H1 (cell line): ENCODE results near the gene FEZF1. TPM values are rescaled to one million over a fixed set of nuclear protein-coding genes. Genes with fewer than 3 reads are reported as not detected.

Experiments used
- CTCF ChIA-PET: fragments of 300-600 bp; sonication (Branson Sonifier 250); formaldehyde crosslinking; loops from one replicate; lab custom pipeline; 2021; ENCODE audit not compliant: partially characterized antibody; lab: Charles Lee
- POLR2A ChIA-PET: fragments of 300-600 bp; sonication (Branson Sonifier 250); formaldehyde crosslinking; loops from one replicate; lab custom pipeline; 2021; ENCODE audit warnings: inconsistent platforms; ENCODE audit not compliant: partially characterized antibody; lab: Charles Lee
- DNase-seq, 2 experiments: peaks; one replicate each; pipeline versions ENCODE4 v3.0.0 to v3.0.0-alpha.2; 2010 to 2022; ENCODE audit warnings: low spot score in 2 of 2, low read depth in 1 of 2, mixed read lengths in 1 of 2
- FAIRE-seq: peaks from 2 replicates; lab custom pipeline; 2011; peaks lifted over from hg19 to GRCh38; lab: Jason Lieb, UNC
- H2AFZ ChIP-seq: 2 replicates; pipeline ENCODE4 v1.8.1; 2012; ENCODE audit warnings: low read length, inconsistent platforms
- H2AK5ac ChIP-seq: 2 replicates; pipeline ENCODE4 v1.6.1; 2013; ENCODE audit warnings: low read depth, low read length
- H2BK120ac ChIP-seq: replicated peaks from 2 replicates; pipeline ENCODE3; 2013; ENCODE audit warnings: low read depth, low read length, inconsistent platforms
- H2BK12ac ChIP-seq: 2 replicates; pipeline ENCODE4 v1.6.1; 2013; ENCODE audit warnings: low read depth, low read length
- H2BK15ac ChIP-seq: 2 replicates; pipeline ENCODE4 v1.6.1; 2013; ENCODE audit warnings: low read length
- H2BK20ac ChIP-seq: 2 replicates; pipeline ENCODE4 v1.6.1; 2013; ENCODE audit warnings: low read length
- H2BK5ac ChIP-seq: 2 replicates; pipeline ENCODE4 v1.6.1; 2013; ENCODE audit warnings: low read depth, low read length
- H3K14ac ChIP-seq: 2 replicates; pipeline ENCODE4 v1.6.1; 2013; ENCODE audit warnings: inconsistent platforms; ENCODE audit not compliant: insufficient read length
- H3K18ac ChIP-seq: 2 replicates; pipeline ENCODE4 v1.6.1; 2013; ENCODE audit warnings: low read length; ENCODE audit errors: extremely low read depth
- H3K23ac ChIP-seq: 2 replicates; pipeline ENCODE4 v1.6.1; 2013; ENCODE audit warnings: inconsistent platforms; ENCODE audit not compliant: insufficient read length
- H3K23me2 ChIP-seq: 2 replicates; pipeline ENCODE4 v1.6.1; 2013; ENCODE audit warnings: low read depth, low read length
- H3K27ac ChIP-seq: 2 replicates; pipeline ENCODE4 v1.6.1; 2011; ENCODE audit warnings: low read depth, low read length, inconsistent platforms
- H3K27me3 ChIP-seq, 4 experiments: replicated peaks in 1 of 4; 1 replicate in 1 of 4; 2 replicates in 3 of 4; pipeline versions ENCODE4 v1.6.1 to v1.8.1; 2011 to 2013; ENCODE audit warnings: low read length in 3 of 4, mild to moderate bottlenecking in 3 of 4, inconsistent platforms in 2 of 4, mixed read lengths in 2 of 4, moderate library complexity in 1 of 4; ENCODE audit not compliant: control insufficient read depth in 3 of 4, insufficient read depth in 3 of 4; ENCODE audit errors: extremely low read depth in 1 of 4
- H3K36me3 ChIP-seq, 4 experiments: 2 replicates each; pipeline versions ENCODE4 v1.6.1 to v1.8.1; 2011 to 2013; ENCODE audit warnings: mild to moderate bottlenecking in 4 of 4, low read length in 3 of 4, moderate library complexity in 2 of 4, control low read depth in 1 of 4, inconsistent platforms in 1 of 4; ENCODE audit not compliant: insufficient read depth in 4 of 4, control insufficient read depth in 2 of 4
- H3K4ac ChIP-seq: replicated peaks from 2 replicates; pipeline ENCODE3; 2013; ENCODE audit warnings: low read length, low read depth, mixed read lengths, inconsistent platforms; ENCODE audit not compliant: insufficient read length
- H3K4me1 ChIP-seq, 4 experiments: replicated peaks in 1 of 4; 1 replicate in 1 of 4; 2 replicates in 3 of 4; pipeline versions ENCODE4 v1.6.1 to v1.8.1; 2011 to 2013; ENCODE audit warnings: low read length in 3 of 4, inconsistent platforms in 2 of 4, mixed read lengths in 1 of 4; ENCODE audit not compliant: insufficient read depth in 4 of 4, control insufficient read depth in 3 of 4
- H3K4me2 ChIP-seq, 2 experiments: 2 replicates each; pipeline versions ENCODE4 v1.6.1 to v1.8.1; 2011 to 2013; ENCODE audit warnings: low read depth in 2 of 2, low read length in 2 of 2, control low read depth in 1 of 2, inconsistent platforms in 1 of 2, mild to moderate bottlenecking in 1 of 2; ENCODE audit not compliant: insufficient read depth in 1 of 2
- H3K4me3 ChIP-seq, 4 experiments: fragments of 200-600, 300-600 bp in 1 of 4; sonication (generic), shearing (Covaris generic), sonication (Bioruptor Twin) in 1 of 4; 2 replicates each; pipeline versions ENCODE4 v1.5.1 to v1.8.1; 2011 to 2016; ENCODE audit warnings: low read length in 4 of 4, low read depth in 3 of 4, control low read depth in 2 of 4, inconsistent platforms in 2 of 4, mild to moderate bottlenecking in 2 of 4, mixed read lengths in 1 of 4, moderate library complexity in 1 of 4; ENCODE audit not compliant: insufficient read depth in 2 of 4; ENCODE audit errors: extremely low read depth in 1 of 4
- H3K56ac ChIP-seq: replicated peaks from 2 replicates; pipeline ENCODE3; 2013; ENCODE audit warnings: low read depth, mild to moderate bottlenecking, mixed read lengths, low read length, inconsistent platforms; ENCODE audit not compliant: insufficient read length
- H3K79me1 ChIP-seq: 2 replicates; pipeline ENCODE4 v1.6.1; 2013; ENCODE audit warnings: low read depth, low read length, control low read depth
- H3K79me2 ChIP-seq, 2 experiments: 2 replicates each; pipeline versions ENCODE4 v1.6.1 to v1.8.1; 2012 to 2013; ENCODE audit warnings: low read length in 2 of 2, mild to moderate bottlenecking in 2 of 2, inconsistent platforms in 1 of 2; ENCODE audit not compliant: insufficient read depth in 2 of 2, control insufficient read depth in 1 of 2
- H3K9ac ChIP-seq, 4 experiments: replicated peaks in 1 of 4; 1 replicate in 1 of 4; 2 replicates in 3 of 4; pipeline versions ENCODE4 v1.6.1 to v1.8.1; 2011 to 2013; ENCODE audit warnings: low read depth in 3 of 4, low read length in 3 of 4, control low read depth in 2 of 4, mild to moderate bottlenecking in 2 of 4, moderate library complexity in 2 of 4, inconsistent platforms in 1 of 4; ENCODE audit errors: extremely low read depth in 1 of 4
- H3K9me3 ChIP-seq, 2 experiments: 2 replicates each; pipeline versions ENCODE4 v1.6.1 to v1.8.1; 2012 to 2013; ENCODE audit warnings: mild to moderate bottlenecking in 2 of 2, moderate library complexity in 2 of 2, control low read depth in 1 of 2, inconsistent platforms in 1 of 2, low read depth in 1 of 2, low read length in 1 of 2, mixed read lengths in 1 of 2; ENCODE audit not compliant: insufficient read depth in 2 of 2
- H4K20me1 ChIP-seq, 2 experiments: replicated peaks in 1 of 2; 2 replicates each; pipeline versions ENCODE3 to v1.8.1; 2011 to 2013; ENCODE audit warnings: inconsistent platforms in 2 of 2, low read length in 2 of 2, mild to moderate bottlenecking in 1 of 2; ENCODE audit not compliant: insufficient read depth in 2 of 2, control insufficient read depth in 1 of 2
- H4K5ac ChIP-seq: 2 replicates; pipeline ENCODE4 v1.6.1; 2013; ENCODE audit warnings: low read length, low read depth, mixed read lengths, inconsistent platforms; ENCODE audit not compliant: insufficient read length
- H4K8ac ChIP-seq: 2 replicates; pipeline ENCODE4 v1.8.0; 2013; ENCODE audit warnings: mild to moderate bottlenecking, moderate library complexity, low read length, inconsistent platforms; ENCODE audit not compliant: insufficient read depth; ENCODE audit errors: extremely low read depth
- H4K91ac ChIP-seq: replicated peaks from 2 replicates; pipeline ENCODE3; 2013; ENCODE audit warnings: low read length, mixed read lengths, inconsistent platforms; ENCODE audit not compliant: insufficient read length
- EP300 ChIP-seq, 2 experiments: IDR thresholded peaks; 1 replicate in 1 of 2; 2 replicates in 1 of 2; pipeline ENCODE4 v1.6.1; 2011 to 2012; ENCODE audit warnings: low read depth in 2 of 2, low read length in 2 of 2, mild to moderate bottlenecking in 2 of 2, borderline replicate concordance in 1 of 2, inconsistent platforms in 1 of 2, moderate library complexity in 1 of 2
- NRF1 ChIP-seq: IDR thresholded peaks from 2 replicates; pipeline ENCODE4 v1.6.1; 2011; ENCODE audit warnings: mild to moderate bottlenecking, low read depth, low read length, improper control_type of control experiment
- POLR2AphosphoS5 ChIP-seq: IDR thresholded peaks from 2 replicates; pipeline ENCODE4 v1.6.1; 2011; ENCODE audit warnings: low read depth, low read length
- RAD21 ChIP-seq, 2 experiments: IDR thresholded peaks in 1 of 2; conservative IDR thresholded peaks in 1 of 2; 2 replicates each; pipeline ENCODE4 v1.6.1; 2011; ENCODE audit warnings: low read depth in 2 of 2, low read length in 2 of 2, improper control_type of control experiment in 1 of 2, inconsistent platforms in 1 of 2, mild to moderate bottlenecking in 1 of 2, moderate library complexity in 1 of 2
- RXRA ChIP-seq: IDR thresholded peaks from 2 replicates; pipeline ENCODE4 v1.6.1; 2011; ENCODE audit warnings: low read depth, mild to moderate bottlenecking, low read length, moderate library complexity; ENCODE audit not compliant: insufficient read depth
- SP4 ChIP-seq: IDR thresholded peaks from 2 replicates; pipeline ENCODE4 v1.6.1; 2012; ENCODE audit warnings: low read length, inconsistent platforms
- SUZ12 ChIP-seq: fragments of 200-600 bp; sonication (generic); IDR thresholded peaks from 2 replicates; pipeline ENCODE4 v1.6.1; 2012; ENCODE audit warnings: mild to moderate bottlenecking, inconsistent platforms, low read length, moderate library complexity, mixed read lengths
- TAF1 ChIP-seq: IDR thresholded peaks from 2 replicates; pipeline ENCODE4 v1.6.1; 2011; ENCODE audit warnings: mild to moderate bottlenecking, low read depth, low read length
- TCF12 ChIP-seq: IDR thresholded peaks from 2 replicates; pipeline ENCODE4 v1.6.1; 2011; ENCODE audit warnings: low read depth, mild to moderate bottlenecking, low read length
- WGBS, 2 experiments: shearing (Covaris generic) in 1 of 2; methylation state at CpG; one replicate each; pipeline versions ENCODE4 v1.1.6 to v1.1.7; 2013 to 2015; ENCODE audit warnings: low lambda C conversion rate in 2 of 2, mixed read lengths in 2 of 2, inconsistent platforms in 1 of 2, low coverage in 1 of 2, missing lambda C conversion rate in 1 of 2; ENCODE audit not compliant: insufficient replicate concordance in 2 of 2, insufficient coverage in 1 of 2, insufficient read length in 1 of 2; ENCODE audit errors: extremely low coverage in 1 of 2, missing lambda C conversion rate in 1 of 2; 5-methylcytosine and 5-hydroxymethylcytosine counted together
- polyA plus RNA-seq, 7 experiments: library from polyadenylated mRNA; depleted of rRNA in 3 of 7; stranded (reverse) in 5 of 7; unstranded in 2 of 7; fragments of >200 nt in 5 of 7; fragments of 200-250 nt in 2 of 7; gene quantifications; 1 replicate in 5 of 7; 2 replicates in 1 of 7; 4 replicates in 1 of 7; pipeline versions ENCODE4 v1.2.1 to v1.2.3, GENCODE V29; 2011 to 2013; ENCODE audit warnings: missing spikeins in 2 of 7, mixed read lengths in 2 of 7
- total RNA-seq: library from RNA; stranded (reverse); fragmentation: NEBNext Ultra II Directional; extraction: Animal tissue kit (Norgen Biotek cat#: 25700); gene quantifications from 2 replicates; pipeline ENCODE4 v1.2.1, GENCODE V29; 2021

The FEZF1 gene
- total and polyA plus RNA-seq, 2 of the 8 experiments (the other 6 are each of a cell fraction or from before 2014, with no cell fraction given): 10.6 to 15.7 TPM

- H3K4ac ChIP-seq: no peak overlapping the region
- H2BK15ac ChIP-seq: peak overlapping the region; percentile 46; the same call in 1 of the 2 replicates
- H3K79me2 ChIP-seq: no peaks in the 10 kb centered on the region
- H3K9ac ChIP-seq: peak overlapping the region in 1 of 4 experiments; percentile 14; a peak in 2 of 7 replicates
- no peak overlapping the region for H4K5ac ChIP-seq
- H2BK20ac ChIP-seq: peak overlapping the region; percentile 56; the same call in 1 of the 2 replicates
- no peak overlapping the region for H3K27ac ChIP-seq
- H3K79me1 ChIP-seq: no peaks in the 10 kb centered on the region
- DNase-seq (peak in 1 of 2 experiments; percentile 60), FAIRE-seq (peak; percentile 55)
- peaks cover 20 to 61% (median 41%) of the 10 kb centered on the region in 4 experiments for H3K27me3 ChIP-seq
- H3K4me3 ChIP-seq: peak overlapping the region; percentile 29 to 64 (median 51)
- H4K20me1 ChIP-seq: no peaks in the 10 kb centered on the region
- H3K4me2 ChIP-seq: peak overlapping the region; percentile 92
- peak overlapping the region; percentile 48 for H2BK120ac ChIP-seq
- no peak overlapping the region for H4K91ac ChIP-seq
- H2BK12ac ChIP-seq: peak overlapping the region; percentile 72; the same call in 1 of the 2 replicates
- no peak overlapping the region for H3K23ac ChIP-seq
- H3K23me2 ChIP-seq: peaks cover 19% of the 10 kb centered on the region; the same call in 1 of the 2 replicates
- no peak overlapping the region for H2AFZ ChIP-seq
- no peaks in the 10 kb centered on the region for H3K36me3 ChIP-seq
- 0 out of 2 replicates have a peak overlapping the region, but pooled peaks have one; percentile 31 for H2BK5ac ChIP-seq
- H2AK5ac ChIP-seq: no peak overlapping the region
- 15% methylated on average over 25 of the region's 25 CpGs; no CpG with 5 or more reads in 1 of the 2 experiments for WGBS, 2 experiments
- H3K56ac ChIP-seq: no peak overlapping the region
- no peak overlapping the region for H3K14ac ChIP-seq
- CTCF ChIA-PET: interaction anchor here (0.6 to 2.7 kb wide), 18 partner anchors 10 to 219 kb away, joined by 3 to 11 read pairs (median 4); no protein-coding TSS in a partner anchor
- H4K8ac ChIP-seq: 0 out of 2 replicates have a peak overlapping the region, but pooled peaks have one; percentile 9
- peaks cover 9 to 29% (median 15%) of the 10 kb centered on the region in 4 experiments; a peak in 6 of 7 replicates for H3K4me1 ChIP-seq
- H3K18ac ChIP-seq: peak overlapping the region; percentile 32; the same call in 1 of the 2 replicates
- POLR2A ChIA-PET: interaction anchor here (1.0 to 3.2 kb wide), 5 partner anchors 9 to 117 kb away, joined by 3 to 26 read pairs (median 12); no protein-coding TSS in a partner anchor
- H3K9me3 ChIP-seq: no peaks in the 10 kb centered on the region
- no peak for TF ChIP-seq SP4
- TF ChIP-seq POLR2AphosphoS5: no peak
- 0 out of 2 replicates have a peak, but pooled peaks have one; percentile 24 for TF ChIP-seq TAF1
- TF ChIP-seq TCF12: no peak
- TF ChIP-seq EP300 (IDR thresholded peaks at IDR 0.05; ENCODE audit: borderline replicate concordance in 1 of 2, low read depth in 2 of 2, low read length in 2 of 2): no peak
- peak in 1 of 2 experiments; percentile 21; a peak in 1 of 4 replicates for TF ChIP-seq RAD21 (IDR thresholded peaks at IDR 0.05 in 1 of 2, conservative IDR thresholded peaks at IDR 0.05 in 1 of 2; ENCODE audit: low read depth in 2 of 2, low read length in 2 of 2)
- TF ChIP-seq SUZ12: peak; percentile 58
- no peak for TF ChIP-seq NRF1
- no peak for TF ChIP-seq RXRA
These were observed 11.2 kb upstream of the FEZF1 start for GRCh38 chr7:122315507-122316466.
